B cell (primary cell): Measurements from ENCODE around the gene LMNTD2. TPM values are rescaled to one million over a fixed set of nuclear protein-coding genes. Genes with fewer than 3 reads are reported as not detected.

Experiments used
- ATAC-seq: fragments of 200-7000 bp; cut with Tn5 transposase; one replicate; pipeline ENCODE4 v1.10.0; 2021; ENCODE audit warnings: low read depth, mild to moderate bottlenecking, moderate number of reproducible peaks, moderate library complexity
- CTCF ChIA-PET: fragments of 350-600 bp; sonication (Branson Sonifier 250); formaldehyde crosslinking; loops from one replicate; lab custom pipeline; 2021; ENCODE audit warnings: antibody characterized with exemption, inconsistent platforms; lab: Charles Lee
- POLR2A ChIA-PET: fragments of 350-600 bp; sonication (Branson Sonifier 250); formaldehyde crosslinking; loops from one replicate; lab custom pipeline; 2021; ENCODE audit warnings: antibody characterized with exemption; lab: Charles Lee
- DNase-seq: peaks from one replicate; pipeline ENCODE4 v3.0.0; 2013
- H2AFZ ChIP-seq: 2 replicates; pipeline ENCODE4 v1.6.1; 2012; ENCODE audit warnings: mild to moderate bottlenecking, low read depth, low read length; ENCODE audit not compliant: insufficient read depth, poor library complexity, severe bottlenecking
- H3K27ac ChIP-seq, 2 donors: 1 replicate in 1 of 2; 2 replicates in 1 of 2; pipeline ENCODE4 v1.5.1; 2012 to 2013; ENCODE audit warnings: low read length in 2 of 2, mild to moderate bottlenecking in 2 of 2, moderate library complexity in 1 of 2
- H3K27me3 ChIP-seq, 4 experiments: fragments of 200-600 bp in 1 of 4; sonication (generic) in 1 of 4; replicated peaks in 1 of 4; 1 replicate in 2 of 4; 2 replicates in 2 of 4; pipeline versions ENCODE4 v1.6.1 to v1.7.0; 2013 to 2016; ENCODE audit warnings: low read length in 3 of 4, mild to moderate bottlenecking in 2 of 4, mixed read lengths in 1 of 4, moderate library complexity in 1 of 4; ENCODE audit not compliant: insufficient read depth in 4 of 4, control insufficient read depth in 3 of 4; ENCODE audit errors: control extremely low read depth in 1 of 4
- H3K36me3 ChIP-seq, 2 experiments: replicated peaks in 1 of 2; 1 replicate in 1 of 2; 2 replicates in 1 of 2; pipeline versions ENCODE4 v1.6.1 to v1.7.1; 2013; ENCODE audit warnings: low read length in 1 of 2; ENCODE audit not compliant: insufficient read depth in 2 of 2, control insufficient read depth in 1 of 2; ENCODE audit errors: control extremely low read depth in 1 of 2, extremely low read depth in 1 of 2
- H3K4me1 ChIP-seq, 2 donors: fragments of 200-600 bp in 1 of 2; sonication (generic) in 1 of 2; 1 replicate in 1 of 2; 2 replicates in 1 of 2; pipeline versions ENCODE4 v1.5.1 to v1.6.1; 2013 to 2017; ENCODE audit warnings: low read length in 2 of 2; ENCODE audit not compliant: control insufficient read depth in 2 of 2, insufficient read depth in 2 of 2
- H3K4me2 ChIP-seq: replicated peaks from 2 replicates; pipeline ENCODE3; 2012; ENCODE audit warnings: mild to moderate bottlenecking, low read depth, low read length; ENCODE audit not compliant: poor library complexity, severe bottlenecking
- H3K4me3 ChIP-seq, 5 experiments: fragments of 200-600 bp in 1 of 5; sonication (generic) in 1 of 5; 1 replicate in 3 of 5; 2 replicates in 2 of 5; pipeline versions ENCODE4 v1.5.1 to v1.7.0; 2011 to 2016; ENCODE audit warnings: low read length in 4 of 5, mild to moderate bottlenecking in 4 of 5, low read depth in 2 of 5, control low read depth in 1 of 5, moderate library complexity in 1 of 5; ENCODE audit not compliant: insufficient read depth in 1 of 5; ENCODE audit errors: control extremely low read depth in 1 of 5, extremely low read depth in 1 of 5
- H3K79me2 ChIP-seq: fragments of 200-600 bp; sonication (generic); one replicate; pipeline ENCODE4 v1.6.0; 2016; ENCODE audit warnings: low read length; ENCODE audit not compliant: control insufficient read depth, insufficient read depth
- H3K9ac ChIP-seq: fragments of 200-600 bp; sonication (generic); 2 replicates; pipeline ENCODE4 v1.6.1; 2017; ENCODE audit warnings: mild to moderate bottlenecking, low read length, moderate library complexity
- H3K9me3 ChIP-seq, 3 donors: one replicate each; pipeline versions ENCODE4 v1.6.1 to v1.7.1; 2013; ENCODE audit warnings: low read length in 2 of 3; ENCODE audit not compliant: control insufficient read depth in 2 of 3, insufficient read depth in 1 of 3; ENCODE audit errors: control extremely low read depth in 1 of 3
- H4K20me1 ChIP-seq: 2 replicates; pipeline ENCODE4 v1.6.0; 2012; ENCODE audit warnings: mild to moderate bottlenecking, low read length; ENCODE audit not compliant: insufficient read depth, control insufficient read depth, poor library complexity, severe bottlenecking
- H3K27ac Mint-ChIP-seq: one replicate; pipeline ENCODE4 v1.8.0; 2021; ENCODE audit warnings: mixed read lengths
- H3K27me3 Mint-ChIP-seq: one replicate; pipeline ENCODE4 v1.8.0; 2021; ENCODE audit warnings: mixed read lengths
- H3K4me1 Mint-ChIP-seq: one replicate; pipeline ENCODE4 v1.8.0; 2021; ENCODE audit warnings: mixed read lengths
- H3K4me3 Mint-ChIP-seq: one replicate; pipeline ENCODE4 v1.8.0; 2021; ENCODE audit warnings: mixed read lengths
- H3K9me3 Mint-ChIP-seq: one replicate; pipeline ENCODE4 v1.8.0; 2022; ENCODE audit warnings: mixed read lengths; ENCODE audit not compliant: insufficient read depth
- EZH2 ChIP-seq: IDR thresholded peaks from 2 replicates; pipeline ENCODE4 v1.6.1; 2012; ENCODE audit warnings: borderline replicate concordance, low read depth, mild to moderate bottlenecking, moderate library complexity, low read length; ENCODE audit not compliant: insufficient read depth, poor library complexity, severe bottlenecking
- WGBS: methylation state at CpG from one replicate; pipeline ENCODE4 v1.1.5; 2013; ENCODE audit warnings: missing lambda C conversion rate; ENCODE audit not compliant: insufficient coverage; 5-methylcytosine and 5-hydroxymethylcytosine counted together
- intact Hi-C: fragments of 100-400 bp; cut with micrococcal nuclease; formaldehyde crosslinking; loops from one replicate; pipeline ENCODE4 v1.10.0; 2022
- polyA plus RNA-seq: library from polyadenylated mRNA; depleted of rRNA; stranded (reverse); fragments of >200 nt; gene quantifications from 2 replicates; pipeline ENCODE4 v1.2.3, GENCODE V29; 2012
- total RNA-seq, 2 donors: library from RNA; stranded (reverse); fragments of 120-200 nt in 1 of 2; gene quantifications; 1 replicate in 1 of 2; 2 replicates in 1 of 2; pipeline versions ENCODE4 v1.2.3 to v1.2.4, GENCODE V29; 2013 to 2022
- TF ChIP-seq, protein P1 (sequence below): fragments of 200-600 bp; IDR thresholded peaks from one replicate; pipeline ENCODE4 v1.8.0; 2022; ENCODE audit warnings: antibody characterized with exemption, mild to moderate bottlenecking

LMNTD2 gene
- total and polyA plus RNA-seq, 2 donors (not counting 1 experiment from before 2014, with no cell fraction given) = 21.4 to 29.6 TPM

DNA sequence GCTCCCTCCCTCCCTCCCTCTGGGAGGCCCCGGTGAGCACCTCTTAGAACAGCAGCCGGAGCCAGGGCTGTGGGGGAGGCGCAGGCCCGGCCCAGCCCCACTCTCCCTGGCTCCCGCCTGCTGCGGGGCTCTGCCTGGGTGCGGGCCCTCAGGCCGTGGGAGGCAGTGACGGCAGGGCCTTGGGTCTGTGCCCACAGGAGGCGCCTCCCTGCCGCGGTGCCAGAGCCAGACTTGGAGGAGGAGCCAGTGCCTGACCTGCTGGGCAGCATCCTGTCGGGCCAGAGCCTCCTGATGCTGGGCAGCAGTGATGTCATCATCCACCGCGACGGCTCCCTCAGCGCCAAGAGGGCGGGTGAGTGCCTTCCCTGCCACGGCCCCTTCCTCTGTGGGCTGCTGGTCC lies 45.7 kb upstream of the LMNTD2 start:
- Mint-ChIP-seq H3K9me3 (no peaks in the 10 kb centered on the region), H3K27ac (no peak overlapping the region), H3K27me3 (no peaks in the 10 kb centered on the region), H3K4me3 (no peak overlapping the region), H3K4me1 (no peaks in the 10 kb centered on the region)
- no peak overlapping the region for H3K4me2 ChIP-seq
- intact Hi-C loops = no loop called here
- ChIA-PET CTCF (no interaction called here), POLR2A (no interaction called here)
- no peaks in the 10 kb centered on the region for H3K9me3 ChIP-seq
- peaks cover 41% of the 10 kb centered on the region for H4K20me1 ChIP-seq
- no peak for TF ChIP-seq EZH2
- TF ChIP-seq, protein P1, sequence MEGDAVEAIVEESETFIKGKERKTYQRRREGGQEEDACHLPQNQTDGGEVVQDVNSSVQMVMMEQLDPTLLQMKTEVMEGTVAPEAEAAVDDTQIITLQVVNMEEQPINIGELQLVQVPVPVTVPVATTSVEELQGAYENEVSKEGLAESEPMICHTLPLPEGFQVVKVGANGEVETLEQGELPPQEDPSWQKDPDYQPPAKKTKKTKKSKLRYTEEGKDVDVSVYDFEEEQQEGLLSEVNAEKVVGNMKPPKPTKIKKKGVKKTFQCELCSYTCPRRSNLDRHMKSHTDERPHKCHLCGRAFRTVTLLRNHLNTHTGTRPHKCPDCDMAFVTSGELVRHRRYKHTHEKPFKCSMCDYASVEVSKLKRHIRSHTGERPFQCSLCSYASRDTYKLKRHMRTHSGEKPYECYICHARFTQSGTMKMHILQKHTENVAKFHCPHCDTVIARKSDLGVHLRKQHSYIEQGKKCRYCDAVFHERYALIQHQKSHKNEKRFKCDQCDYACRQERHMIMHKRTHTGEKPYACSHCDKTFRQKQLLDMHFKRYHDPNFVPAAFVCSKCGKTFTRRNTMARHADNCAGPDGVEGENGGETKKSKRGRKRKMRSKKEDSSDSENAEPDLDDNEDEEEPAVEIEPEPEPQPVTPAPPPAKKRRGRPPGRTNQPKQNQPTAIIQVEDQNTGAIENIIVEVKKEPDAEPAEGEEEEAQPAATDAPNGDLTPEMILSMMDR = no peak
- H3K36me3 ChIP-seq = peaks cover 0 to 90% of the 10 kb centered on the region in 2 experiments
- H3K79me2 ChIP-seq = peaks cover 9% of the 10 kb centered on the region
- no peak overlapping the region for H3K27ac ChIP-seq
- no peak for ATAC-seq
- no peak for DNase-seq
- H2AFZ ChIP-seq = no peak overlapping the region
- no peak overlapping the region for H3K9ac ChIP-seq
- no peaks in the 10 kb centered on the region for H3K4me1 ChIP-seq
- 96% methylated on average over 19 of the region's 19 CpGs for WGBS
- no peak overlapping the region for H3K4me3 ChIP-seq
- H3K27me3 ChIP-seq = no peaks in the 10 kb centered on the region

DNA sequence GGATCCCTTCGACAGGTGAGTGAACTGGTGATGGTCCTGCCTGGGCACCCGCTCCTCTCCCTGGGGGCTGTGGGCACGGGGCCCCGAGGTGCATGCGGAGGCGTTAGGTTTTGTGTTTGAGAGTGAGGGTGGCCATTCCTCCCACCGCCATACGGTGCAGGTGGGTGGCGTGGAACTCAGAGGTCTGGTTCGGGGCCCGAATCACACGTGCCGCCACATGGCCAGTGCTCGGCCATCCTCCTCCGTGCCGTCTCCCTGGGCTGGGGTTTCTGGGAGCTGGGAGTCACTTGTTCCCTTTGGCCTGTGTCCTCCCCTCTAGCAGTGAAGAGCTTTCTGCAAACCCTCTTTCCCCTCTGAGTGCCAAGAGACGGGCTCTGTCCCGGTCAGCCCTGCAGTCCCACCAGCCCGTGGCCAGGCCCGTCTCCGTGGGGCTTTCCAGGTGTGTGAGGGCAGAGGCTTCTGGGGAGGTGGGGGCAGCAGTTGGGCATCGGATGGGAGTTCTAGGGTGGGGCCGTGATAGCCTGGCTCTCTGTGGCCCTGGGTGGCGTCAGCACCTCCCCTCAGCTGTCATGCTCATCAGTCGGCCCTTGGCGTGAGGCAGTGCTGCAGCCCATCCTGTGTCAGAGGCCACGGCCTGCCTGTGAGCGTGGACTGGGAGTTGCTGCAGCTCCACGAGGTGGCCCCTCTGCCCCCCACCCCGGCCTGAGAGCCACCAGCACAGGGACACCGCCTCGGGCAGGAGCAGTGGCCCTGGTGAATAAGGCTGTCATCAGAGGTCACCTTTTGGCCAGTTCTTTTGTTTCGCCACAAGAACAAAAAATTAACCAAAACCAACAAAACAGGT lies 45.0 kb upstream of the LMNTD2 start:
- Histone ChIP-seq H4K20me1 (peaks cover 33% of the 10 kb centered on the region), H3K36me3 (peaks cover 0 to 82% of the 10 kb centered on the region in 2 experiments), H3K4me3 (no peak overlapping the region), H3K4me2 (no peak overlapping the region), H3K9me3 (no peaks in the 10 kb centered on the region), H3K4me1 (no peaks in the 10 kb centered on the region), H3K9ac (no peak overlapping the region), H2AFZ (no peak overlapping the region), H3K27me3 (no peaks in the 10 kb centered on the region), H3K27ac (no peak overlapping the region), H3K79me2 (peaks cover 9% of the 10 kb centered on the region)
- no peaks in the 10 kb centered on the region for H3K9me3 Mint-ChIP-seq
- intact Hi-C loops = no loop called here
- ChIA-PET CTCF (interaction anchor here (1.3 kb wide), 1 partner anchor 10 kb away, joined by 3 read pairs; the partner anchor contains the start of gene IRF7), POLR2A (no interaction called here)
- 98% methylated on average over 27 of the region's 33 CpGs for WGBS
- ATAC-seq (no peak), DNase-seq (no peak)
- no peak overlapping the region for H3K27ac Mint-ChIP-seq
- H3K27me3 Mint-ChIP-seq = no peaks in the 10 kb centered on the region
- H3K4me1 Mint-ChIP-seq = no peaks in the 10 kb centered on the region
- no peak overlapping the region for H3K4me3 Mint-ChIP-seq
- TF ChIP-seq EZH2 = no peak
- TF ChIP-seq, protein P1 = no peak
